GM12874 (cell line): ENCODE data around the gene KCNG1.

Experiments used
- CTCF ChIP-seq: IDR thresholded peaks from 2 replicates; pipeline ENCODE4 v1.5.1; 2011; ENCODE audit warnings: low read depth, mild to moderate bottlenecking, control low read depth, low read length, moderate library complexity; ENCODE audit not compliant: insufficient read depth

The KCNG1 gene

GRCh38 chr20:51009303-51010042, 13.4 kb downstream of the KCNG1 start:
- no peak for TF ChIP-seq CTCF

GRCh38 chr20:51008718-51009117, 14.2 kb downstream of the KCNG1 start:
- no peak for TF ChIP-seq CTCF

- TF ChIP-seq CTCF: no peak
These were observed 17.7 kb downstream of the KCNG1 start for GRCh38 chr20:51005214-51005613.

GRCh38 chr20:51004781-51005180, 18.1 kb downstream of the KCNG1 start:
- no peak for TF ChIP-seq CTCF

GRCh38 chr20:51004305-51004727, 18.6 kb downstream of the KCNG1 start:
- no peak for TF ChIP-seq CTCF

- no peak for TF ChIP-seq CTCF
These were observed 19.2 kb downstream of the KCNG1 start for GRCh38 chr20:51003753-51004152.

GRCh38 chr20:51002633-51003032, 20.3 kb downstream of the KCNG1 start:
- TF ChIP-seq CTCF: no peak
